Effector memory CD4-positive, alpha-beta T cell (primary cell): ENCODE data around the gene CPNE4.

Experiments used
- DNase-seq, 3 donors: peaks; one replicate each; pipeline ENCODE4 v3.0.0-alpha.2; 2020
- H3K27ac ChIP-seq: 2 replicates; pipeline ENCODE4 v1.7.0; 2013; ENCODE audit warnings: mild to moderate bottlenecking, low read length, moderate library complexity; ENCODE audit not compliant: insufficient read depth, poor library complexity, severe bottlenecking
- H3K27me3 ChIP-seq: replicated peaks from 2 replicates; pipeline ENCODE4 v1.7.0; 2013; ENCODE audit warnings: mild to moderate bottlenecking, low read length; ENCODE audit not compliant: insufficient read depth, control insufficient read depth, poor library complexity, severe bottlenecking
- H3K36me3 ChIP-seq: 2 replicates; pipeline ENCODE4 v1.7.0; 2013; ENCODE audit warnings: mild to moderate bottlenecking, low read length, moderate library complexity; ENCODE audit not compliant: control insufficient read depth, insufficient read depth
- H3K4me1 ChIP-seq: 2 replicates; pipeline ENCODE4 v1.7.0; 2013; ENCODE audit warnings: low read length, mild to moderate bottlenecking; ENCODE audit not compliant: control insufficient read depth, insufficient read depth, poor library complexity, severe bottlenecking
- H3K4me3 ChIP-seq: 2 replicates; pipeline ENCODE4 v1.7.0; 2013; ENCODE audit warnings: low read length, low read depth, mild to moderate bottlenecking; ENCODE audit not compliant: insufficient read depth, poor library complexity, severe bottlenecking
- H3K9me3 ChIP-seq: 2 replicates; pipeline ENCODE4 v1.7.0; 2013; ENCODE audit warnings: mild to moderate bottlenecking, low read length, moderate library complexity; ENCODE audit not compliant: control insufficient read depth

Gene CPNE4

GRCh38 chr3:131856171-131856570, 178.6 kb downstream of the CPNE4 start:
- H3K9me3 ChIP-seq, result no peaks in the 10 kb centered on the region
- H3K36me3 ChIP-seq, result no peaks in the 10 kb centered on the region
- no peaks in the 10 kb centered on the region for H3K4me1 ChIP-seq
- H3K27ac ChIP-seq, result no peak overlapping the region
- no peak overlapping the region for H3K4me3 ChIP-seq
- no peak for DNase-seq
- H3K27me3 ChIP-seq, result no peaks in the 10 kb centered on the region

GRCh38 chr3:131850223-131850622, 184.6 kb downstream of the CPNE4 start:
- Histone ChIP-seq H3K4me3 (no peak overlapping the region), H3K9me3 (no peaks in the 10 kb centered on the region), H3K4me1 (no peaks in the 10 kb centered on the region), H3K36me3 (no peaks in the 10 kb centered on the region), H3K27me3 (no peaks in the 10 kb centered on the region), H3K27ac (no peak overlapping the region)
- DNase-seq, result no peak

- Histone ChIP-seq H3K4me1 (no peaks in the 10 kb centered on the region), H3K27ac (no peak overlapping the region), H3K36me3 (no peaks in the 10 kb centered on the region), H3K9me3 (no peaks in the 10 kb centered on the region), H3K27me3 (no peaks in the 10 kb centered on the region), H3K4me3 (no peak overlapping the region)
- DNase-seq, result no peak
Measured at GRCh38 chr3:131849616-131850015, 185.2 kb downstream of the CPNE4 start.

GRCh38 chr3:131847966-131848510, 186.8 kb downstream of the CPNE4 start:
- H3K36me3 ChIP-seq, result no peaks in the 10 kb centered on the region
- H3K27ac ChIP-seq, result no peak overlapping the region
- H3K4me3 ChIP-seq, result no peak overlapping the region
- no peaks in the 10 kb centered on the region for H3K4me1 ChIP-seq
- H3K9me3 ChIP-seq, result no peaks in the 10 kb centered on the region
- no peak for DNase-seq
- H3K27me3 ChIP-seq, result no peaks in the 10 kb centered on the region

GRCh38 chr3:131846296-131846924, 188.4 kb downstream of the CPNE4 start:
- no peaks in the 10 kb centered on the region for H3K4me1 ChIP-seq
- H3K9me3 ChIP-seq, result no peaks in the 10 kb centered on the region
- no peaks in the 10 kb centered on the region for H3K27me3 ChIP-seq
- DNase-seq, result no peak
- no peak overlapping the region for H3K4me3 ChIP-seq
- no peaks in the 10 kb centered on the region for H3K36me3 ChIP-seq
- H3K27ac ChIP-seq, result no peak overlapping the region

GRCh38 chr3:131843174-131843573, 191.6 kb downstream of the CPNE4 start:
- no peak for DNase-seq
- no peaks in the 10 kb centered on the region for H3K36me3 ChIP-seq
- no peaks in the 10 kb centered on the region for H3K27me3 ChIP-seq
- H3K4me1 ChIP-seq, result no peaks in the 10 kb centered on the region
- H3K27ac ChIP-seq, result no peak overlapping the region
- no peaks in the 10 kb centered on the region for H3K9me3 ChIP-seq
- H3K4me3 ChIP-seq, result no peak overlapping the region

- Histone ChIP-seq H3K4me3 (no peak overlapping the region), H3K27ac (no peak overlapping the region), H3K36me3 (no peaks in the 10 kb centered on the region), H3K27me3 (no peaks in the 10 kb centered on the region), H3K9me3 (no peaks in the 10 kb centered on the region), H3K4me1 (no peaks in the 10 kb centered on the region)
- no peak for DNase-seq
Measured at GRCh38 chr3:131840156-131840797, 194.5 kb downstream of the CPNE4 start.

GRCh38 chr3:131835906-131836305, 198.9 kb downstream of the CPNE4 start:
- Histone ChIP-seq H3K36me3 (no peaks in the 10 kb centered on the region), H3K4me3 (no peak overlapping the region), H3K27me3 (no peaks in the 10 kb centered on the region), H3K9me3 (no peaks in the 10 kb centered on the region), H3K27ac (no peak overlapping the region), H3K4me1 (no peaks in the 10 kb centered on the region)
- DNase-seq, result no peak

GRCh38 chr3:131831608-131832007, 203.2 kb downstream of the CPNE4 start:
- DNase-seq, result no peak

GRCh38 chr3:131821191-131821762, 213.5 kb downstream of the CPNE4 start:
- H3K4me3 ChIP-seq, result no peak overlapping the region
- H3K36me3 ChIP-seq, result no peaks in the 10 kb centered on the region
- peaks cover 3% of the 10 kb centered on the region for H3K27me3 ChIP-seq
- no peak for DNase-seq
- no peaks in the 10 kb centered on the region for H3K9me3 ChIP-seq
- H3K4me1 ChIP-seq, result no peaks in the 10 kb centered on the region
- no peak overlapping the region for H3K27ac ChIP-seq

More at GRCh38 chr3:131831608-131832007, 203.2 kb downstream of the CPNE4 start:
- H3K9me3 ChIP-seq, result no peaks in the 10 kb centered on the region
- H3K27ac ChIP-seq, result no peak overlapping the region
- no peaks in the 10 kb centered on the region for H3K27me3 ChIP-seq
- H3K36me3 ChIP-seq, result no peaks in the 10 kb centered on the region
- H3K4me1 ChIP-seq, result no peaks in the 10 kb centered on the region
- no peak overlapping the region for H3K4me3 ChIP-seq
